Endothelial cell of umbilical vein (primary cell): ENCODE measurements around the gene KRT38.

ENCODE experiments used
- EZH2 ChIP-seq: IDR thresholded peaks from 2 replicates; pipeline ENCODE4 v1.6.1; 2012; ENCODE audit warnings: borderline replicate concordance, low read depth, mild to moderate bottlenecking, moderate library complexity, low read length, inconsistent platforms; ENCODE audit not compliant: severe bottlenecking
- POLR2A ChIP-seq: IDR thresholded peaks from 2 replicates; pipeline ENCODE4 v1.6.1; 2012; ENCODE audit warnings: low read depth, mild to moderate bottlenecking, control low read depth, low read length
- TF ChIP-seq, protein P1 (sequence below), 2 donors: IDR thresholded peaks; 1 replicate in 1 of 2; 2 replicates in 1 of 2; pipeline ENCODE4 v1.5.1; 2011; ENCODE audit warnings: low read length in 2 of 2, mild to moderate bottlenecking in 2 of 2, moderate library complexity in 2 of 2, control low read depth in 1 of 2, inconsistent platforms in 1 of 2, low read depth in 1 of 2; ENCODE audit not compliant: insufficient read depth in 1 of 2; ENCODE audit errors: extremely low read depth in 1 of 2

DNA sequence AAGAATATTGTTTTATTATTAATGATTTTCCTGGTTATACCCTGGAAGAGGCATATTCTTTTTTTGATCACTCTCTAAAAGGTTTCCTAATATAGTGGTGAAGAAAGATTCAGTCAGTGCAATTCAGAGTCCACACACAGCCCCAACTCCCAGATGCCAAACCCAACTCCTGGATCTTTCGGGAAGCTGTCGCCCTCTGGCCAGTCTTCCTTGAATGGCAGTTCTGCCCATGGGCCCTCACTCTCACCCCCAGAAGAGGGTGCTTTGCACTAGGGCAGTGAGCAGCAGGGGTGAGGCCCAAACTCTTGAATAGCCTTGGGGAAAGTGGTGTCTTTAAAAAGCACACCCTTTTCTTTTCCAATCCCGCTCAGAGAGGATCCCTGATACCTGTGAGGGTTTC is 15.4 kb upstream of the KRT38 start:
- no peak for TF ChIP-seq EZH2
- TF ChIP-seq, protein P1, sequence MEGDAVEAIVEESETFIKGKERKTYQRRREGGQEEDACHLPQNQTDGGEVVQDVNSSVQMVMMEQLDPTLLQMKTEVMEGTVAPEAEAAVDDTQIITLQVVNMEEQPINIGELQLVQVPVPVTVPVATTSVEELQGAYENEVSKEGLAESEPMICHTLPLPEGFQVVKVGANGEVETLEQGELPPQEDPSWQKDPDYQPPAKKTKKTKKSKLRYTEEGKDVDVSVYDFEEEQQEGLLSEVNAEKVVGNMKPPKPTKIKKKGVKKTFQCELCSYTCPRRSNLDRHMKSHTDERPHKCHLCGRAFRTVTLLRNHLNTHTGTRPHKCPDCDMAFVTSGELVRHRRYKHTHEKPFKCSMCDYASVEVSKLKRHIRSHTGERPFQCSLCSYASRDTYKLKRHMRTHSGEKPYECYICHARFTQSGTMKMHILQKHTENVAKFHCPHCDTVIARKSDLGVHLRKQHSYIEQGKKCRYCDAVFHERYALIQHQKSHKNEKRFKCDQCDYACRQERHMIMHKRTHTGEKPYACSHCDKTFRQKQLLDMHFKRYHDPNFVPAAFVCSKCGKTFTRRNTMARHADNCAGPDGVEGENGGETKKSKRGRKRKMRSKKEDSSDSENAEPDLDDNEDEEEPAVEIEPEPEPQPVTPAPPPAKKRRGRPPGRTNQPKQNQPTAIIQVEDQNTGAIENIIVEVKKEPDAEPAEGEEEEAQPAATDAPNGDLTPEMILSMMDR (IDR thresholded peaks at IDR 0.05; ENCODE audit: extremely low read depth in 1 of 2, insufficient read depth in 1 of 2, low read depth in 1 of 2, low read length in 2 of 2): no peak
- no peak for TF ChIP-seq POLR2A
